ENCODE results near the gene RICTOR. TPM values are rescaled to one million over a fixed set of nuclear protein-coding genes. Genes with fewer than 3 reads are reported as not detected.

Gene RICTOR
- polyA plus RNA-seq, 3 donors, result 3.5 to 12.8 (median 7.0) TPM

- no peak overlapping the region for H2AFZ ChIP-seq (ENCODE audit: insufficient read depth, low read depth, low read length, poor library complexity, severe bottlenecking)
- H3K9me3 Mint-ChIP-seq, result peaks cover 0 to 3% (median 1%) of the 10 kb centered on the region in 7 donors
- H3K36me3 ChIP-seq (replicated peaks in 1 of 2; ENCODE audit: control insufficient read depth in 1 of 2, insufficient read depth in 2 of 2, low read length in 2 of 2), result no peaks in the 10 kb centered on the region
- intact Hi-C loops (cut with micrococcal nuclease), result loop anchor here in 1 of 2 donors (10.0 kb wide), 1 partner anchor 85 kb away; no protein-coding TSS in a partner anchor
- H3K27me3 ChIP-seq (ENCODE audit: control insufficient read depth in 2 of 2, insufficient read depth in 2 of 2, low read length in 2 of 2), result no peaks in the 10 kb centered on the region
- H3K36me3 Mint-ChIP-seq, result no peaks in the 10 kb centered on the region
- H3K27me3 Mint-ChIP-seq (ENCODE audit: low read depth in 3 of 3), result peaks cover 0 to 1% (median 1%) of the 10 kb centered on the region in 3 donors
- no peak overlapping the region for H3K4me2 ChIP-seq (replicated peaks; ENCODE audit: extremely low read depth, low read length, poor library complexity, severe bottlenecking)
- H3K27ac ChIP-seq (ENCODE audit: low read depth in 1 of 2, low read length in 2 of 2), result no peak overlapping the region
- H3K27ac Mint-ChIP-seq, result no peak overlapping the region
- no peak overlapping the region for H3K4me3 Mint-ChIP-seq
- H3K9me3 ChIP-seq (replicated peaks in 1 of 2; ENCODE audit: control insufficient read depth in 1 of 2, insufficient read depth in 1 of 2, low read length in 2 of 2), result no peaks in the 10 kb centered on the region
- DNase-seq, result no peak
- H3K9ac ChIP-seq (ENCODE audit: insufficient read depth, low read length, poor library complexity, severe bottlenecking), result no peak overlapping the region
- H4K20me1 ChIP-seq (ENCODE audit: insufficient read depth, low read length), result no peaks in the 10 kb centered on the region
- no peak for TF ChIP-seq CTCF (IDR thresholded peaks at IDR 0.05)
- H3K4me1 Mint-ChIP-seq, result peaks cover 25% of the 10 kb centered on the region
- peaks cover 4% of the 10 kb centered on the region for H3K79me2 ChIP-seq (ENCODE audit: insufficient read depth, low read length)
- no CpG with 5 or more reads among the region's 2 CpGs for whole genome bisulfite sequencing (ENCODE audit: insufficient coverage)
- no peak overlapping the region for H3K4me3 ChIP-seq (replicated peaks in 1 of 3; ENCODE audit: low read depth in 2 of 3, low read length in 3 of 3)
- peaks cover 16 to 24% of the 10 kb centered on the region in 2 donors for H3K4me1 ChIP-seq (ENCODE audit: control insufficient read depth in 1 of 2, insufficient read depth in 2 of 2, low read length in 2 of 2)
Observed at GRCh38 chr5:39080168-39080567, 6.0 kb upstream of the RICTOR start.

- TF ChIP-seq CTCF (IDR thresholded peaks at IDR 0.05), result no peak
- no peaks in the 10 kb centered on the region for H3K36me3 Mint-ChIP-seq
- no peaks in the 10 kb centered on the region for H3K9me3 ChIP-seq (replicated peaks in 1 of 2; ENCODE audit: control insufficient read depth in 1 of 2, insufficient read depth in 1 of 2, low read length in 2 of 2)
- peaks cover 10% of the 10 kb centered on the region for H3K79me2 ChIP-seq (ENCODE audit: insufficient read depth, low read length)
- H3K9ac ChIP-seq (ENCODE audit: insufficient read depth, low read length, poor library complexity, severe bottlenecking), result no peak overlapping the region
- intact Hi-C loops (cut with micrococcal nuclease), result loop anchor here in 1 of 2 donors (10.0 kb wide), 1 partner anchor 196 kb away; no protein-coding TSS in a partner anchor
- H3K27me3 Mint-ChIP-seq (ENCODE audit: low read depth in 3 of 3), result peaks cover 0 to 1% (median 1%) of the 10 kb centered on the region in 3 donors
- H3K27ac Mint-ChIP-seq, result peak overlapping the region in 1 of 7 donors; percentile 18
- H2AFZ ChIP-seq (ENCODE audit: insufficient read depth, low read depth, low read length, poor library complexity, severe bottlenecking), result no peak overlapping the region
- H4K20me1 ChIP-seq (ENCODE audit: insufficient read depth, low read length), result no peaks in the 10 kb centered on the region
- no peak overlapping the region for H3K4me3 ChIP-seq (replicated peaks in 1 of 3; ENCODE audit: low read depth in 2 of 3, low read length in 3 of 3)
- WGBS (ENCODE audit: insufficient coverage), result no CpG with 5 or more reads among the region's 2 CpGs
- H3K36me3 ChIP-seq (replicated peaks in 1 of 2; ENCODE audit: control insufficient read depth in 1 of 2, insufficient read depth in 2 of 2, low read length in 2 of 2), result no peaks in the 10 kb centered on the region
- H3K9me3 Mint-ChIP-seq, result peaks cover 0 to 3% (median 1%) of the 10 kb centered on the region in 7 donors
- no peaks in the 10 kb centered on the region for H3K27me3 ChIP-seq (ENCODE audit: control insufficient read depth in 2 of 2, insufficient read depth in 2 of 2, low read length in 2 of 2)
- H3K4me2 ChIP-seq (replicated peaks; ENCODE audit: extremely low read depth, low read length, poor library complexity, severe bottlenecking), result no peak overlapping the region
- peaks cover 18 to 29% of the 10 kb centered on the region in 2 donors for H3K4me1 ChIP-seq (ENCODE audit: control insufficient read depth in 1 of 2, insufficient read depth in 2 of 2, low read length in 2 of 2)
- H3K27ac ChIP-seq (ENCODE audit: low read depth in 1 of 2, low read length in 2 of 2), result no peak overlapping the region
- no peak overlapping the region for H3K4me3 Mint-ChIP-seq
- H3K4me1 Mint-ChIP-seq, result peaks cover 25% of the 10 kb centered on the region
- DNase-seq, result no peak
Observed at GRCh38 chr5:39079147-39079546, 4.9 kb upstream of the RICTOR start.

Data from CD14-positive monocyte (primary cell).